Measurements from ENCODE around the gene TP53TG3.
"Not testable (repeated sequence)": the region's sequence is repeated elsewhere in the genome, so short reads cannot be mapped to it uniquely, and the experiment has no call there.

TP53TG3 gene, protein sequence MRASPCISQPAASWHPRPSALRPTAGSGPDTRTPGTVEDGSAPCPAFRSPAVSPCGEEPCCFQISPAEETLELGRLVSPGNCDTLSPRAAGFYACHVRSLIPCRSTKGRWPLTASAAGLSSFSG

DNA sequence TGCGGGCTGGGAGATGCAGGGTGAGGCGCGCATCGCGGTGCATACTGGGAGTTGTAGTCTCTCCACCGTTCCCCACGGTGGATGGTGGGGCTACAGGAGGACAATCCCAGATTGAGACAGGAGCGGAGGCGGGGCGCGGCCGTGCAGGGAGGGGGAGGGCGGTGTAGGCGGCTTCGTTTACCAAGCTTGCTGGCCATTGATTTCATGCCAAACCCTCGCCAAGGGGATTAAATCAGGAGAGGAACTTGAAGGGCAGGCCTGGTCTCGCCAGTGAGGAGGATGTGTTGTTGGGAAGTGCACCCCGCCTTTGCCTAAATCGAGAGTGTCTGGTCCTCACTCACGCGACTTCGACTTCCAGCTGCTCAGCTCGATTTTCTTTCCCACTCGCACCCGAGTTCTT, at the start of gene TP53TG3:
TP53TG3 (minus strand) TSS at position 101 of the 400 bp plus-strand sequence; CDS start at position 33, 68 bp downstream.
- DNase-seq, result not testable (repeated sequence)

DNA sequence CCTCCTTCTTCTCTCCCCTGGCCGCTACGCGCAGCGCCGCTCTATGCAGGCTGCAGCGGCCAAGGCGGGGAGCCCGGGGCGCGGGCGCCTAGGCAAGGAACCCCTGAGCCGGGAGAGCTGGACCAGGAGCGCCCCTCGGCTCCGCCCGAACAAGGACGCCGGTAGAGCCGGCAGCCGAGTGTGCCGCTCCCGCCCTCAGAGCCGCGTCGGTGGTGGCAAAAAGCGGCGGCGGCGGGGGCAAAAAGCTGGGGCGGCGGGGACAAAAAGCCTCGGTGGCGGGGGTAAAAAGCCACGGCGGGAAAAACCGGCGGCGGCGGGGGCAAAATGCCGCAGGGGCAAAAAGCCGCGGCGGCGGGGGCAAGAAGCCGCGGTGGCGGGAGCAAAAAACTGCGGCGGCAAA, 25.1 kb downstream of the TP53TG3 start:
- DNase-seq, result not testable (repeated sequence)

DNA sequence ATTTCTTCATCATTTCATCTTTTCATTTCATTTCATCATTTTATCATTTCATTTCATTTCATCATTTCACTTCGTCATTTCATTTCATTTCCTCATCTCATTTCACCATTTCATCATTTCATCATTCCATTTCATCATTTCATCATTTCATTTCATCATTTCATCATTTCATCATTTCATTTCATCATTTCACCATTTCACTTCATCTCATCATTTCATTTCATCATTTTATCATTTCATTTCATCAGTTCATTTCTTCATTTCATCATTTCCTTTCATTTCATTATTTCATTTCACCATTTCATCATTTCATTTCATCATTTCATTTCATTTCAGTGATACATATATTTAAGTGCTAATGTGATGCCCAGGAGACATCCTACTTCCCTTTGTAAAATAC, 28.4 kb downstream of the TP53TG3 start:
- not testable (repeated sequence) for DNase-seq

DNA sequence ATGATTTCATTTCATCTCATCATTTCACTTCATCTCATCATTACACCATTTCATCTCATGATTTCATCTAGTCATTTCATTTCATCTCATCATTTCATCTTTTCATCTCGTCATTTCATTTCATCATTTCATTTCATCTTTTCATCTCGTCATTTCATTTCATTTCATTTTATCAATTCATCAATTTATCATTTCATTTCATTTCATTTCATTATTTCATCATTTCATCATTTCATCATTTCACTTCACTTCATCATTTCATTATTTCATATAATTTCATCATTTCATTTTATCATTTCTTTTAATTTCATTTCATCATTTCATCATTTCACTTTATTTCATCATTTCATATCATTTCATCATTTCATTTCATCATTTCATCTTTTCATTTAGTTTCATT, 29.2 kb downstream of the TP53TG3 start:
- not testable (repeated sequence) for DNase-seq

DNA sequence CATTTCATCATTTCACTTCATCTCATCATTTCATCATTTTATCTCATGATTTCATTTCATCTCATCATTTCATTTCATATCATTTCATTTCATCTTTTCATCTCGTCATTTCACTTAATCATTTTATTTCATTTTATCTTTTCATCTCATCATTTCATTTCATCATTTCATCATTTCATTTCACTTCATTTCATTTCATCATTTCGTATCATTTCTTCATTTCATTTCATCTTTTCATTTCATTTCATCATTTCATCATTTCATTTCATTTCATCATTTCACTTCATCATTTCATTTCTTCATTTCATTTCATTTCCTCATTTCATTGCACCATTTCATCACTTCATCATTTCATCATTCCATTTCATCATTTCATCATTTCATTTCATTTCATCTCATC, 29.8 kb downstream of the TP53TG3 start:
- not testable (repeated sequence) for DNase-seq

DNA sequence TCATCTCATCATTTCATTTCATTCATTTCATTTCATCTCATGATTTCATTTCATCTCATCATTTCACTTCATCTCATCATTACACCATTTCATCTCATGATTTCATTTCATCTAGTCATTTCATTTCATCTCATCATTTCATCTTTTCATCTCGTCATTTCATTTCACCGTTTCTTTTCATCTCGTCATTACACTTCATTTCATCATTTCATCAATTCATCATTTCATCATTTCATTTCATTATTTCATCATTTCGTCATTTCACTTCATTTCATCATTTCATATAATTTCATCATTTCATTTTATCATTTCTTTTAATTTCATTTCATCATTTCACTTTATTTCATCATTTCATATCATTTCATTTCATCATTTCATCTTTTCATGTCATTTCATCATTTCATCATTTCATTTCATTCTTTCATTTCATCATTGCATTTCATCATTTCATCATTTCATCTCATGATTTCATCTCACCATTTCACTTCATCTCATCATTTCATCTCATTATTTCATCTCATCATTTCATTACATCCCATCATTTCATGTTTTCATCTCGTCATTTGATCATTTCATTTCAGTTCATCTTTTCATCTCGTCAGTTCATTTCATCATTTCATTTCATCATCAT, 30.6 kb downstream of the TP53TG3 start:
- not testable (repeated sequence) for DNase-seq

DNA sequence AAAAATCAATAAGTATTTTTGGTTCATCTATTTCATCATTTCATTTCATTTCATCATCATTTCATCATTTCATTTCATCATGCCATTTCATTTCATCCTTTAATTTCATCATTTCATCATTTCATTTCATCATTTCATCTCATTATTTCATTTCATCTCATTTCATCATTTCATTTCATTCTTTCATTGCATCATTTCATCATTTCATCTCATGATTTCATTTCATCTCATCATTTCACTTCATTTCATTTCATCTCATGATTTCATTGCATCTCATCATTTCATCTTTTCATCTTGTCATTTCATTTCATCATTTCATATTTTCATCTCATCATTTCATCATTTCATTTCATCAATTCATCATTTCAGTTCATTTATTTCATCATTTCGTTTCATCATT, 31.2 kb downstream of the TP53TG3 start:
- not testable (repeated sequence) for DNase-seq

DNA sequence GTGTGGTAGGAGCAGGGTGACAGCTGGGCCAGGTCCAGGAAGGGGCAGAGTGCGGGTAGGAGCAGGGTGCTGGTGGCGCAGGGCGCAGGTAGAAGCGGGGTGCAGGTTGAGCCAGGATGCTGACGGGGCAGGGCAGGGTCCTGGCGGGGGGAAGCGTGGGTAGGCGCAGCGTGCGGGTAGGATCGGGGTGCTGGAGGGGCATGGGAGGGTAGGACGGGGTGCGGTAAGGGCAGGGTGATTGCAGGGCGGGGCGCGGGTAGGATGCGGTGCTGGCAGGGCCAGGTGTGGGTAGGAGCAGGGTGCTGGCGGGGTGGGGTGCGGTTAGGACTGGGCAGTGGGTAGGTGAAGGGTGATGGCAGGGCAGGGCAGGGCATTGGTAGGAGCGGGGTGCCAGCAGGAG, 38.4 kb downstream of the TP53TG3 start:
- not testable (repeated sequence) for DNase-seq

DNA sequence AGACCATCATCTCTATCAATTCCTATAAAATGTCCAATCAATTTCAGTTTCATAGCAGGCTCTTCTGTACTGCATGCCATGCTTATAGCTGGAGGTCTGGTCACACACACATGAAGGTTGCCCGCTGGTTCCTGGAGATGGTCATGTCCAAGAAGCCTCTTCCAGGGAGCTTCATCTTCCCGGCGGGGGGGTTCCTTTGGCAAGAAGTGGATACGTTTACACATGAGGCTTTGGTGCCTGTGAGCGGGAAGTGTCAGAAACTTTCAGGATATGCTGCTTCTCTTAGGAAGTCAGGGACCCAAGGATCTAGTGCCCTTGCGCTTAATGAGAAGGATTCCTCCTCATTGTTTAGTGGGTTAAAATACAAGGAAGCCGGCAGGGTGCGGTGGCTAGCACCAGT, 43.9 kb downstream of the TP53TG3 start:
- DNase-seq, result not testable (repeated sequence)
